HepG2 (cell line): ENCODE data around the gene NUP62. TPM values are rescaled to one million over a fixed set of nuclear protein-coding genes. Genes with fewer than 3 reads are reported as not detected.
A peak's percentile ranks its signal among the peaks of the same experiment; 100 is the strongest.

Source experiments
- CBX2 ChIP-seq, 2 experiments: fragments of 200-600 bp in 1 of 2; sonication (generic); formaldehyde crosslinking in 1 of 2; IDR thresholded peaks; 2 replicates each; pipeline versions ENCODE4 v1.7.0 to v1.8.1; 2018 to 2022; ENCODE audit warnings: low read depth in 2 of 2, low read length in 1 of 2, mild to moderate bottlenecking in 1 of 2, missing genetic modification reagents in 1 of 2
- FOXC1 ChIP-seq: sonication (generic); formaldehyde crosslinking; IDR thresholded peaks from 2 replicates; pipeline ENCODE4 v1.8.0; 2022; ENCODE audit warnings: mild to moderate bottlenecking, missing genetic modification reagents, borderline replicate concordance
- MIER3 ChIP-seq: IDR thresholded peaks from 2 replicates; pipeline ENCODE4 v1.6.1; 2016; ENCODE audit warnings: missing compliant biosample characterization, borderline replicate concordance
- NFE2L2 ChIP-seq: fragments of 150-350 bp; IDR thresholded peaks from 2 replicates; pipeline ENCODE4 v1.6.1; 2014; ENCODE audit warnings: low read length
- NFYC ChIP-seq: IDR thresholded peaks from 2 replicates; pipeline ENCODE4 v1.6.1; 2016; ENCODE audit warnings: missing genetic modification reagents, missing compliant biosample characterization
- PPARG ChIP-seq: conservative IDR thresholded peaks from 2 replicates; pipeline ENCODE4 v1.6.1; 2016; ENCODE audit warnings: missing biosample characterization, missing genetic modification reagents
- SALL2 ChIP-seq: sonication (generic); formaldehyde crosslinking; IDR thresholded peaks from 2 replicates; pipeline ENCODE4 v1.8.1; 2023; ENCODE audit warnings: mild to moderate bottlenecking, missing genetic modification reagents, inconsistent platforms
- ZBTB38 ChIP-seq: sonication (generic); formaldehyde crosslinking; IDR thresholded peaks from 2 replicates; pipeline ENCODE4 v1.5.1; 2020; ENCODE audit warnings: mild to moderate bottlenecking, missing genetic modification reagents
- polyA plus RNA-seq, 8 experiments: library from polyadenylated mRNA; depleted of rRNA in 3 of 8; stranded (reverse) in 7 of 8; unstranded in 1 of 8; fragments of >200 nt; fragmentation: Illumina TruSeq in 4 of 8; extraction: Trizol in 4 of 8; gene quantifications; 2 replicates each; pipeline versions ENCODE4 v1.2.1 to v1.2.3, GENCODE V29; 2011 to 2016; ENCODE audit warnings: low read depth in 4 of 8, missing spikeins in 1 of 8, mixed read lengths in 1 of 8; ENCODE audit not compliant: insufficient read depth in 1 of 8
- total RNA-seq, 5 experiments: library from RNA; depleted of rRNA; stranded (reverse); fragments of >200 nt; fragmentation: Illumina TruSeq; extraction: Trizol; gene quantifications; 2 replicates each; pipeline ENCODE4 v1.2.3, GENCODE V29; 2016; ENCODE audit warnings: low read depth in 1 of 5
- TF ChIP-seq, protein P1 (sequence below): sonication (generic); formaldehyde crosslinking; IDR thresholded peaks from 2 replicates; pipeline ENCODE4 v1.5.0; 2020; ENCODE audit warnings: mild to moderate bottlenecking, missing genetic modification reagents
- TF ChIP-seq, protein P2 (sequence below), 2 experiments: fragments of 450-650 bp in 1 of 2; sonication (generic) in 1 of 2; formaldehyde crosslinking in 1 of 2; IDR thresholded peaks; 2 replicates each; pipeline versions ENCODE4 v1.6.1 to v1.8.0; 2016 to 2022; ENCODE audit warnings: antibody characterized with exemption in 1 of 2, mild to moderate bottlenecking in 1 of 2, missing genetic modification reagents in 1 of 2
- TF ChIP-seq, protein P3 (sequence below): sonication (generic); formaldehyde crosslinking; IDR thresholded peaks from 2 replicates; pipeline ENCODE4 v1.4.0; 2020; ENCODE audit warnings: mild to moderate bottlenecking, missing genetic modification reagents

Gene NUP62
- total and polyA plus RNA-seq, 2 of the 13 experiments (the other 11 are each of a cell fraction or from before 2014, with no cell fraction given), result 16.5 to 41.5 TPM

DNA sequence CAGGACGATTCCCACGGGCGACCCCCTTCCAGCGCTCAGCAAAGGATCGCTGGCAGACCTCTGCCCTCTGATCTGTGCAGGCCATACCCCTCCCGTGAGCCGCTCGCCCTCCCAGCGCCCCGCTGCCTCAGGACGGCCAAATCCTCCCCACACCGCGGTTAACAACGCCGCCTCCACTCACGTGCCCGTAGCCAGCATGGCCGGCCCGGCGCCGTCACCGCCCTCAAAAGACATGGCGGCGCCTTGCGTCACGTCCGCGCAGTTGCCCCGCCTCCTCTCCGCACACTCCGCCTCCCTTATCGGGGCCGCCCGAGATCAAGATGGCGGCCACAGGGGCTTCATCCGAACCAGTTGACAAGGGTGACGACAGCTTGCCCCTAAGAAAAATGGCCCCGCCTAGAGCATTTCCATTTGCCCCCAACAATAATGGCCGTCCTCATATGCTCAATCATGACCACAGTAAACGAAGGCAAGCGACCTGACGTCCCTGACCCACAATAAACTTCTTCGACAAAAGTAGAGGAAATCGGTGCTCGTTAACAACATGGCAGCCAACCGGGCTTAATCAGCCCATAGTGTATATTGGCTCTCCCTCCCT, 52.8 kb downstream of the NUP62 start (continued):
- TF ChIP-seq, protein P1, sequence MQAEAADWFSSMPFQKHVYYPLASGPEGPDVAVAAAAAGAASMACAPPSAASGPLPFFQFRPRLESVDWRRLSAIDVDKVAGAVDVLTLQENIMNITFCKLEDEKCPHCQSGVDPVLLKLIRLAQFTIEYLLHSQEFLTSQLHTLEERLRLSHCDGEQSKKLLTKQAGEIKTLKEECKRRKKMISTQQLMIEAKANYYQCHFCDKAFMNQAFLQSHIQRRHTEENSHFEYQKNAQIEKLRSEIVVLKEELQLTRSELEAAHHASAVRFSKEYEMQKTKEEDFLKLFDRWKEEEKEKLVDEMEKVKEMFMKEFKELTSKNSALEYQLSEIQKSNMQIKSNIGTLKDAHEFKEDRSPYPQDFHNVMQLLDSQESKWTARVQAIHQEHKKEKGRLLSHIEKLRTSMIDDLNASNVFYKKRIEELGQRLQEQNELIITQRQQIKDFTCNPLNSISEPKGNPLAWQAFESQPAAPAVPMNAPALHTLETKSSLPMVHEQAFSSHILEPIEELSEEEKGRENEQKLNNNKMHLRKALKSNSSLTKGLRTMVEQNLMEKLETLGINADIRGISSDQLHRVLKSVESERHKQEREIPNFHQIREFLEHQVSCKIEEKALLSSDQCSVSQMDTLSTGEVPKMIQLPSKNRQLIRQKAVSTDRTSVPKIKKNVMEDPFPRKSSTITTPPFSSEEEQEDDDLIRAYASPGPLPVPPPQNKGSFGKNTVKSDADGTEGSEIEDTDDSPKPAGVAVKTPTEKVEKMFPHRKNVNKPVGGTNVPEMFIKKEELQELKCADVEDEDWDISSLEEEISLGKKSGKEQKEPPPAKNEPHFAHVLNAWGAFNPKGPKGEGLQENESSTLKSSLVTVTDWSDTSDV (CRISPR knock-in tag), result no peak
- TF ChIP-seq PPARG (CRISPR knock-in tag), result 0 out of 2 replicates have a peak, but pooled peaks have one; percentile 12
- TF ChIP-seq, protein P2, sequence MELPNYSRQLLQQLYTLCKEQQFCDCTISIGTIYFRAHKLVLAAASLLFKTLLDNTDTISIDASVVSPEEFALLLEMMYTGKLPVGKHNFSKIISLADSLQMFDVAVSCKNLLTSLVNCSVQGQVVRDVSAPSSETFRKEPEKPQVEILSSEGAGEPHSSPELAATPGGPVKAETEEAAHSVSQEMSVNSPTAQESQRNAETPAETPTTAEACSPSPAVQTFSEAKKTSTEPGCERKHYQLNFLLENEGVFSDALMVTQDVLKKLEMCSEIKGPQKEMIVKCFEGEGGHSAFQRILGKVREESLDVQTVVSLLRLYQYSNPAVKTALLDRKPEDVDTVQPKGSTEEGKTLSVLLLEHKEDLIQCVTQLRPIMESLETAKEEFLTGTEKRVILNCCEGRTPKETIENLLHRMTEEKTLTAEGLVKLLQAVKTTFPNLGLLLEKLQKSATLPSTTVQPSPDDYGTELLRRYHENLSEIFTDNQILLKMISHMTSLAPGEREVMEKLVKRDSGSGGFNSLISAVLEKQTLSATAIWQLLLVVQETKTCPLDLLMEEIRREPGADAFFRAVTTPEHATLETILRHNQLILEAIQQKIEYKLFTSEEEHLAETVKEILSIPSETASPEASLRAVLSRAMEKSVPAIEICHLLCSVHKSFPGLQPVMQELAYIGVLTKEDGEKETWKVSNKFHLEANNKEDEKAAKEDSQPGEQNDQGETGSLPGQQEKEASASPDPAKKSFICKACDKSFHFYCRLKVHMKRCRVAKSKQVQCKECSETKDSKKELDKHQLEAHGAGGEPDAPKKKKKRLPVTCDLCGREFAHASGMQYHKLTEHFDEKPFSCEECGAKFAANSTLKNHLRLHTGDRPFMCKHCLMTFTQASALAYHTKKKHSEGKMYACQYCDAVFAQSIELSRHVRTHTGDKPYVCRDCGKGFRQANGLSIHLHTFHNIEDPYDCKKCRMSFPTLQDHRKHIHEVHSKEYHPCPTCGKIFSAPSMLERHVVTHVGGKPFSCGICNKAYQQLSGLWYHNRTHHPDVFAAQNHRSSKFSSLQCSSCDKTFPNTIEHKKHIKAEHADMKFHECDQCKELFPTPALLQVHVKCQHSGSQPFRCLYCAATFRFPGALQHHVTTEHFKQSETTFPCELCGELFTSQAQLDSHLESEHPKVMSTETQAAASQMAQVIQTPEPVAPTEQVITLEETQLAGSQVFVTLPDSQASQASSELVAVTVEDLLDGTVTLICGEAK (IDR thresholded peaks at IDR 0.05), result no peak
- TF ChIP-seq, protein P2 (CRISPR knock-in tag; IDR thresholded peaks at IDR 0.05), result peak; percentile 61
- TF ChIP-seq CBX2 (IDR thresholded peaks at IDR 0.05; ENCODE audit: low read depth, low read length), result no peak
- no peak for TF ChIP-seq CBX2 (CRISPR knock-in tag; IDR thresholded peaks at IDR 0.05; ENCODE audit: low read depth)
- TF ChIP-seq NFYC, result peak; percentile 38; the same call in 1 of the 2 replicates
- no peak for TF ChIP-seq ZBTB38 (CRISPR knock-in tag)
- TF ChIP-seq, protein P3, sequence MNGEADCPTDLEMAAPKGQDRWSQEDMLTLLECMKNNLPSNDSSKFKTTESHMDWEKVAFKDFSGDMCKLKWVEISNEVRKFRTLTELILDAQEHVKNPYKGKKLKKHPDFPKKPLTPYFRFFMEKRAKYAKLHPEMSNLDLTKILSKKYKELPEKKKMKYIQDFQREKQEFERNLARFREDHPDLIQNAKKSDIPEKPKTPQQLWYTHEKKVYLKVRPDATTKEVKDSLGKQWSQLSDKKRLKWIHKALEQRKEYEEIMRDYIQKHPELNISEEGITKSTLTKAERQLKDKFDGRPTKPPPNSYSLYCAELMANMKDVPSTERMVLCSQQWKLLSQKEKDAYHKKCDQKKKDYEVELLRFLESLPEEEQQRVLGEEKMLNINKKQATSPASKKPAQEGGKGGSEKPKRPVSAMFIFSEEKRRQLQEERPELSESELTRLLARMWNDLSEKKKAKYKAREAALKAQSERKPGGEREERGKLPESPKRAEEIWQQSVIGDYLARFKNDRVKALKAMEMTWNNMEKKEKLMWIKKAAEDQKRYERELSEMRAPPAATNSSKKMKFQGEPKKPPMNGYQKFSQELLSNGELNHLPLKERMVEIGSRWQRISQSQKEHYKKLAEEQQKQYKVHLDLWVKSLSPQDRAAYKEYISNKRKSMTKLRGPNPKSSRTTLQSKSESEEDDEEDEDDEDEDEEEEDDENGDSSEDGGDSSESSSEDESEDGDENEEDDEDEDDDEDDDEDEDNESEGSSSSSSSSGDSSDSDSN, result 0 out of 2 replicates have a peak, but pooled peaks have one; percentile 52
- TF ChIP-seq NFE2L2, result no peak
- TF ChIP-seq MIER3, result peak; percentile 63; the same call in 1 of the 2 replicates
- peak; percentile 73; the same call in 1 of the 2 replicates for TF ChIP-seq FOXC1 (CRISPR knock-in tag)
- peak; percentile 89 for TF ChIP-seq SALL2 (CRISPR knock-in tag)
